Measurements from ENCODE around the gene PRKRA. TPM values are rescaled to one million over a fixed set of nuclear protein-coding genes. Genes with fewer than 3 reads are reported as not detected.

Gene PRKRA
- total and polyA plus RNA-seq, 2 of the 13 experiments (the other 11 are each of a cell fraction or from before 2014, with no cell fraction given): 53.1 to 74.7 TPM

DNA sequence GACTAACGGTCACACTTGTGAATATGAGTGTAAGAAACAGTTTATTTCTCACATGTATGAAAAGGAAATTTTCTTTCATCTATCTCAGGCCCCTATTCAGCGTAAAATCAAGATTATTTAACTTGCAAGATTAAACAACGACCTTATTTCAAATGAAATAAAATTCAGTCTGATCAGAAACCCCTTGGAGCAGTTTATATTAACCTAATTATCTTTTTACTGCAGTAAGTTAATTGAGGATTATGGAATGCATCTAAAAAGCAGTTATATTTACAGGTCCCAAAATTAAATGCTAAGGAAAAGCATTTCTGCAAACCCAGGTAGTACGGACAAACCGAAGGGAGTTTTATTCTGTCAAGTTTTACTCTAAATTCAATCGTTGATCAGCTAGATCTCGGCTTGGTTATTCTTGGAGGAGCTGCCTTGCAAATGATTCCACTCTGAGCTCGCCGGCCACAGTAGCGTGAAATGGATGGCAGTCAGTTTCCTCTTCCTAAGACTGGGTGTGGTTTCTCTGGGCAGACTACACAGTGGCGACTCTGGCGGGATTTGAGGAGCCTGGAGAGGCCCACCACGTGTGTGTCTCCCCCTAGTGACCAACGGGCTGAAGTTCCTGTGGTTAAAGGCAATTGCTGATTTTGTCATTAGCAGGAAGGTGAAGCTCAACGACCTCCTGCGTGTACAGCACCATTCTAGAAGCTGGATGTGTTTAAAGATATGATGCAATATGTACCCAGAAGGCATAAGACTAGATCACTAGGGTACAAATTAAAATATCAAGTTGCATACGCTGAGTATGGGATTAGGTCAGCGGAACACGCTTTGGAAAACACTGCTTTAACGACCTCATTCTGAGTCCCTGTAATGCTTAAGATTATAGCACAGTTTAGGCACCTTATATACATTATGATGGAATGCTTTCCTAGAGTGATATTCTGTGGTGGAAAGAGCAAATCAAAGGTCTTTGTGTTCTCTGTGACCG is 36.4 kb downstream of the PRKRA start (continued):
- TF ChIP-seq, protein P1, sequence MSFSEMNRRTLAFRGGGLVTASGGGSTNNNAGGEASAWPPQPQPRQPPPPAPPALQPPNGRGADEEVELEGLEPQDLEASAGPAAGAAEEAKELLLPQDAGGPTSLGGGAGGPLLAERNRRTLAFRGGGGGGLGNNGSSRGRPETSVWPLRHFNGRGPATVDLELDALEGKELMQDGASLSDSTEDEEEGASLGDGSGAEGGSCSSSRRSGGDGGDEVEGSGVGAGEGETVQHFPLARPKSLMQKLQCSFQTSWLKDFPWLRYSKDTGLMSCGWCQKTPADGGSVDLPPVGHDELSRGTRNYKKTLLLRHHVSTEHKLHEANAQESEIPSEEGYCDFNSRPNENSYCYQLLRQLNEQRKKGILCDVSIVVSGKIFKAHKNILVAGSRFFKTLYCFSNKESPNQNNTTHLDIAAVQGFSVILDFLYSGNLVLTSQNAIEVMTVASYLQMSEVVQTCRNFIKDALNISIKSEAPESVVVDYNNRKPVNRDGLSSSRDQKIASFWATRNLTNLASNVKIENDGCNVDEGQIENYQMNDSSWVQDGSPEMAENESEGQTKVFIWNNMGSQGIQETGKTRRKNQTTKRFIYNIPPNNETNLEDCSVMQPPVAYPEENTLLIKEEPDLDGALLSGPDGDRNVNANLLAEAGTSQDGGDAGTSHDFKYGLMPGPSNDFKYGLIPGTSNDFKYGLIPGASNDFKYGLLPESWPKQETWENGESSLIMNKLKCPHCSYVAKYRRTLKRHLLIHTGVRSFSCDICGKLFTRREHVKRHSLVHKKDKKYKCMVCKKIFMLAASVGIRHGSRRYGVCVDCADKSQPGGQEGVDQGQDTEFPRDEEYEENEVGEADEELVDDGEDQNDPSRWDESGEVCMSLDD (CRISPR knock-in tag; IDR thresholded peaks at IDR 0.05; ENCODE audit: borderline replicate concordance): no peak
- TF ChIP-seq DNMT3B (CRISPR knock-in tag; conservative IDR thresholded peaks at IDR 0.05) (0 out of 2 replicates have a peak, but pooled peaks have one; percentile 21), ZZZ3 (CRISPR knock-in tag; IDR thresholded peaks at IDR 0.05; ENCODE audit: borderline replicate concordance) (no peak), ASH2L (IDR thresholded peaks at IDR 0.05; ENCODE audit: insufficient read length, low read depth, low read length) (no peak), YEATS2 (CRISPR knock-in tag; IDR thresholded peaks at IDR 0.05; ENCODE audit: borderline replicate concordance) (0 out of 2 replicates have a peak, but pooled peaks have one; percentile 67), JUND (CRISPR knock-in tag; IDR thresholded peaks at IDR 0.05) (no peak), ZNF564 (CRISPR knock-in tag; IDR thresholded peaks at IDR 0.05) (peak; percentile 12; the same call in 1 of the 2 replicates), ELF1 (CRISPR knock-in tag; IDR thresholded peaks at IDR 0.05) (peak; percentile 54; the same call in 1 of the 2 replicates), MEIS2 (CRISPR knock-in tag; IDR thresholded peaks at IDR 0.05) (no peak), ZNF563 (CRISPR knock-in tag; IDR thresholded peaks at IDR 0.05) (no peak), RARA (CRISPR knock-in tag; IDR thresholded peaks at IDR 0.05) (peak; percentile 24; the same call in 1 of the 2 replicates), ELF3 (CRISPR knock-in tag; IDR thresholded peaks at IDR 0.05) (peak; percentile 67; the same call in 1 of the 2 replicates), IRX3 (CRISPR knock-in tag; IDR thresholded peaks at IDR 0.05; ENCODE audit: borderline replicate concordance, low read depth) (no peak), FOXP1 (IDR thresholded peaks at IDR 0.05) (no peak), FOXP1 (CRISPR knock-in tag; IDR thresholded peaks at IDR 0.05) (no peak), ZNF335 (CRISPR knock-in tag; IDR thresholded peaks at IDR 0.05) (peak; percentile 87; the same call in 1 of the 2 replicates), SALL2 (CRISPR knock-in tag; IDR thresholded peaks at IDR 0.05) (no peak), TEAD2 (CRISPR knock-in tag; IDR thresholded peaks at IDR 0.05) (no peak), PHF8 (CRISPR knock-in tag; IDR thresholded peaks at IDR 0.05) (peak; percentile 35; the same call in 1 of the 2 replicates), RFX1 (IDR thresholded peaks at IDR 0.05) (no peak), ZNF451 (CRISPR knock-in tag; IDR thresholded peaks at IDR 0.05) (no peak), ZFP37 (CRISPR knock-in tag; IDR thresholded peaks at IDR 0.05; ENCODE audit: borderline replicate concordance) (no peak), MAF1 (CRISPR knock-in tag; IDR thresholded peaks at IDR 0.05; ENCODE audit: borderline replicate concordance) (no peak)
- TF ChIP-seq, protein P2, sequence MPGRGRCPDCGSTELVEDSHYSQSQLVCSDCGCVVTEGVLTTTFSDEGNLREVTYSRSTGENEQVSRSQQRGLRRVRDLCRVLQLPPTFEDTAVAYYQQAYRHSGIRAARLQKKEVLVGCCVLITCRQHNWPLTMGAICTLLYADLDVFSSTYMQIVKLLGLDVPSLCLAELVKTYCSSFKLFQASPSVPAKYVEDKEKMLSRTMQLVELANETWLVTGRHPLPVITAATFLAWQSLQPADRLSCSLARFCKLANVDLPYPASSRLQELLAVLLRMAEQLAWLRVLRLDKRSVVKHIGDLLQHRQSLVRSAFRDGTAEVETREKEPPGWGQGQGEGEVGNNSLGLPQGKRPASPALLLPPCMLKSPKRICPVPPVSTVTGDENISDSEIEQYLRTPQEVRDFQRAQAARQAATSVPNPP (CRISPR knock-in tag; IDR thresholded peaks at IDR 0.05): no peak
- TF ChIP-seq, protein P3, sequence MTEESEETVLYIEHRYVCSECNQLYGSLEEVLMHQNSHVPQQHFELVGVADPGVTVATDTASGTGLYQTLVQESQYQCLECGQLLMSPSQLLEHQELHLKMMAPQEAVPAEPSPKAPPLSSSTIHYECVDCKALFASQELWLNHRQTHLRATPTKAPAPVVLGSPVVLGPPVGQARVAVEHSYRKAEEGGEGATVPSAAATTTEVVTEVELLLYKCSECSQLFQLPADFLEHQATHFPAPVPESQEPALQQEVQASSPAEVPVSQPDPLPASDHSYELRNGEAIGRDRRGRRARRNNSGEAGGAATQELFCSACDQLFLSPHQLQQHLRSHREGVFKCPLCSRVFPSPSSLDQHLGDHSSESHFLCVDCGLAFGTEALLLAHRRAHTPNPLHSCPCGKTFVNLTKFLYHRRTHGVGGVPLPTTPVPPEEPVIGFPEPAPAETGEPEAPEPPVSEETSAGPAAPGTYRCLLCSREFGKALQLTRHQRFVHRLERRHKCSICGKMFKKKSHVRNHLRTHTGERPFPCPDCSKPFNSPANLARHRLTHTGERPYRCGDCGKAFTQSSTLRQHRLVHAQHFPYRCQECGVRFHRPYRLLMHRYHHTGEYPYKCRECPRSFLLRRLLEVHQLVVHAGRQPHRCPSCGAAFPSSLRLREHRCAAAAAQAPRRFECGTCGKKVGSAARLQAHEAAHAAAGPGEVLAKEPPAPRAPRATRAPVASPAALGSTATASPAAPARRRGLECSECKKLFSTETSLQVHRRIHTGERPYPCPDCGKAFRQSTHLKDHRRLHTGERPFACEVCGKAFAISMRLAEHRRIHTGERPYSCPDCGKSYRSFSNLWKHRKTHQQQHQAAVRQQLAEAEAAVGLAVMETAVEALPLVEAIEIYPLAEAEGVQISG (CRISPR knock-in tag; IDR thresholded peaks at IDR 0.05): peak; percentile 88
